Liver (tissue), 9 donors: ENCODE results near the gene NLRC5. TPM values are rescaled to one million over a fixed set of nuclear protein-coding genes. Genes with fewer than 3 reads are reported as not detected.
"Not testable (repeated sequence)": the region's sequence is repeated elsewhere in the genome, so short reads cannot be mapped to it uniquely, and the experiment has no call there.

Source experiments
- DNase-seq: peaks from one replicate; pipeline ENCODE4 v3.0.0-alpha.2; 2017; ENCODE audit warnings: low spot score
- H3K27ac ChIP-seq, 2 donors: one replicate each; pipeline ENCODE4 v1.7.0; 2013; ENCODE audit warnings: inconsistent platforms in 2 of 2, low read length in 2 of 2, control low read depth in 1 of 2, low read depth in 1 of 2, mild to moderate bottlenecking in 1 of 2
- H3K27me3 ChIP-seq, 4 donors: one replicate each; pipeline versions ENCODE4 v1.6.1 to v1.7.0; 2013; ENCODE audit warnings: low read length in 3 of 4, inconsistent platforms in 1 of 4, mild to moderate bottlenecking in 1 of 4, moderate library complexity in 1 of 4; ENCODE audit not compliant: control insufficient read depth in 4 of 4, insufficient read depth in 4 of 4
- H3K36me3 ChIP-seq, 4 donors: one replicate each; pipeline versions ENCODE4 v1.6.1 to v1.7.0; 2013; ENCODE audit warnings: low read length in 3 of 4, mild to moderate bottlenecking in 3 of 4, low read depth in 1 of 4, moderate library complexity in 1 of 4; ENCODE audit not compliant: control insufficient read depth in 4 of 4, insufficient read depth in 3 of 4
- H3K4me1 ChIP-seq, 4 donors: one replicate each; pipeline versions ENCODE4 v1.6.1 to v1.7.0; 2013; ENCODE audit warnings: low read length in 3 of 4, mild to moderate bottlenecking in 3 of 4, moderate library complexity in 1 of 4; ENCODE audit not compliant: control insufficient read depth in 4 of 4, insufficient read depth in 4 of 4
- H3K4me3 ChIP-seq, 3 donors: one replicate each; pipeline versions ENCODE4 v1.6.1 to v1.7.0; 2013; ENCODE audit warnings: low read length in 3 of 3, control low read depth in 1 of 3, low read depth in 1 of 3, mild to moderate bottlenecking in 1 of 3
- H3K9ac ChIP-seq, 2 donors: one replicate each; pipeline ENCODE4 v1.7.0; 2013; ENCODE audit warnings: low read length in 2 of 2, mild to moderate bottlenecking in 2 of 2, moderate library complexity in 2 of 2, control low read depth in 1 of 2, low read depth in 1 of 2
- H3K9me3 ChIP-seq, 4 donors: one replicate each; pipeline versions ENCODE4 v1.6.1 to v1.7.0; 2013; ENCODE audit warnings: low read length in 3 of 4; ENCODE audit not compliant: control insufficient read depth in 4 of 4
- ATF3 ChIP-seq: IDR thresholded peaks from 2 replicates; pipeline ENCODE4 v1.6.1; 2016; ENCODE audit warnings: antibody characterized with exemption
- CTCF ChIP-seq: fragments of 150-350 bp; IDR thresholded peaks from 2 replicates; pipeline ENCODE4 v1.5.1; 2017; ENCODE audit warnings: improper control_type of control experiment, low read depth, low read length; ENCODE audit not compliant: missing input control
- EGR1 ChIP-seq, 2 donors: IDR thresholded peaks; 2 replicates each; pipeline ENCODE4 v1.6.1; 2016 to 2018; ENCODE audit warnings: antibody characterized with exemption in 2 of 2, low read depth in 2 of 2
- FOXA1 ChIP-seq: IDR thresholded peaks from 2 replicates; pipeline ENCODE4 v1.6.1; 2016; ENCODE audit warnings: antibody characterized with exemption
- GABPA ChIP-seq, 2 donors: IDR thresholded peaks in 1 of 2; conservative IDR thresholded peaks in 1 of 2; 2 replicates each; pipeline ENCODE4 v1.6.1; 2016; ENCODE audit warnings: antibody characterized with exemption in 2 of 2, mild to moderate bottlenecking in 1 of 2, moderate library complexity in 1 of 2
- HNF4A ChIP-seq, 2 donors: conservative IDR thresholded peaks; 2 replicates each; pipeline ENCODE4 v1.6.1; 2016; ENCODE audit warnings: antibody characterized with exemption in 2 of 2, mild to moderate bottlenecking in 2 of 2
- HNF4G ChIP-seq: IDR thresholded peaks from 2 replicates; pipeline ENCODE4 v1.6.1; 2016; ENCODE audit warnings: antibody characterized with exemption
- JUND ChIP-seq, 2 donors: IDR thresholded peaks; 2 replicates each; pipeline ENCODE4 v1.6.1; 2016; ENCODE audit warnings: antibody characterized with exemption in 2 of 2
- MAX ChIP-seq: IDR thresholded peaks from 2 replicates; pipeline ENCODE4 v1.6.1; 2016; ENCODE audit warnings: antibody characterized with exemption
- NR2F2 ChIP-seq: IDR thresholded peaks from 2 replicates; pipeline ENCODE4 v1.6.1; 2016; ENCODE audit warnings: antibody characterized with exemption
- RAD21 ChIP-seq, 2 donors: IDR thresholded peaks; 2 replicates each; pipeline ENCODE4 v1.6.1; 2016; ENCODE audit warnings: antibody characterized with exemption in 2 of 2, mild to moderate bottlenecking in 2 of 2
- REST ChIP-seq: IDR thresholded peaks from 2 replicates; pipeline ENCODE4 v1.6.1; 2016; ENCODE audit warnings: antibody characterized with exemption, mild to moderate bottlenecking
- RXRA ChIP-seq, 2 donors: IDR thresholded peaks; 2 replicates each; pipeline ENCODE4 v1.6.1; 2017 to 2018; ENCODE audit warnings: antibody characterized with exemption in 2 of 2, mild to moderate bottlenecking in 1 of 2
- SP1 ChIP-seq: IDR thresholded peaks from 2 replicates; pipeline ENCODE4 v1.6.1; 2018; ENCODE audit warnings: antibody characterized with exemption, mild to moderate bottlenecking
- TAF1 ChIP-seq: conservative IDR thresholded peaks from 2 replicates; pipeline ENCODE4 v1.6.1; 2016; ENCODE audit warnings: antibody characterized with exemption, mild to moderate bottlenecking
- YY1 ChIP-seq: IDR thresholded peaks from 2 replicates; pipeline ENCODE4 v1.6.1; 2016; ENCODE audit warnings: antibody characterized with exemption, mild to moderate bottlenecking
- ZBTB33 ChIP-seq: IDR thresholded peaks from 2 replicates; pipeline ENCODE4 v1.6.1; 2016; ENCODE audit warnings: antibody characterized with exemption
- WGBS: extraction: QIAGEN DNeasy Blood & Tissue Kit; methylation state at CpG from one replicate; pipeline ENCODE4 v1.1.7; 2013; 5-methylcytosine and 5-hydroxymethylcytosine counted together
- polyA plus RNA-seq, 2 donors: library from polyadenylated mRNA; stranded (reverse) in 1 of 2; unstranded in 1 of 2; fragments of 200-250 nt in 1 of 2; fragments of >200 nt in 1 of 2; fragmentation: Nextera tagmentation in 1 of 2; extraction: Ambion mirVana in 1 of 2; gene quantifications; one replicate each; pipeline versions ENCODE4 v1.2.1 to v1.2.3, GENCODE V29; 2013 to 2015
- total RNA-seq, 2 donors: library from RNA; depleted of rRNA; stranded (reverse); fragments of >200 nt; gene quantifications; one replicate each; pipeline ENCODE4 v1.2.3, GENCODE V29; 2014
- donor health status: healthy.
- donor health status: healthy.
- donor health status: healthy.
- donor health status: healthy.
- donor health status: healthy.

The NLRC5 gene
- total and polyA plus RNA-seq, 4 donors: 4.7 to 23.3 (median 8.8) TPM

GRCh38 chr16:56972403-56973293 is 16.7 kb upstream of the NLRC5 start:
- Histone ChIP-seq H3K4me3 (no peak overlapping the region), H3K4me1 (peaks cover 0 to 3% (median under 1%) of the 10 kb centered on the region in 4 donors), H3K9me3 (no peaks in the 10 kb centered on the region), H3K9ac (no peak overlapping the region), H3K27ac (no peak overlapping the region), H3K36me3 (no peaks in the 10 kb centered on the region), H3K27me3 (no peaks in the 10 kb centered on the region)
- DNase-seq: no peak
- TF ChIP-seq HNF4A (conservative IDR thresholded peaks at IDR 0.05) (no peak), CTCF (no peak), NR2F2 (no peak), JUND (IDR thresholded peaks at IDR 0.05) (no peak), HNF4G (no peak)
- 88% methylated on average over 18 of the region's 18 CpGs for WGBS

GRCh38 chr16:56973294-56973689 is 16.1 kb upstream of the NLRC5 start:
- DNase-seq: no peak
- Histone ChIP-seq H3K9me3 (no peaks in the 10 kb centered on the region), H3K9ac (no peak overlapping the region), H3K4me1 (no peaks in the 10 kb centered on the region), H3K36me3 (no peaks in the 10 kb centered on the region), H3K4me3 (no peak overlapping the region), H3K27me3 (no peaks in the 10 kb centered on the region), H3K27ac (no peak overlapping the region)
- TF ChIP-seq YY1: no peak
- no peak for TF ChIP-seq HNF4G
- no peak for TF ChIP-seq FOXA1
- no peak for TF ChIP-seq ATF3
- no peak for TF ChIP-seq REST
- no peak for TF ChIP-seq MAX
- TF ChIP-seq CTCF: no peak
- no peak for TF ChIP-seq HNF4A (conservative IDR thresholded peaks at IDR 0.05)
- TF ChIP-seq ZBTB33: no peak
- TF ChIP-seq GABPA (IDR thresholded peaks at IDR 0.05 in 1 of 2, conservative IDR thresholded peaks at IDR 0.05 in 1 of 2): no peak
- TF ChIP-seq RAD21 (IDR thresholded peaks at IDR 0.05): no peak
- no peak for TF ChIP-seq SP1
- TF ChIP-seq RXRA (IDR thresholded peaks at IDR 0.05): no peak
- no peak for TF ChIP-seq TAF1
- no peak for TF ChIP-seq EGR1 (IDR thresholded peaks at IDR 0.05; ENCODE audit: low read depth in 2 of 2)
- WGBS: 89% methylated on average over 9 of the region's 9 CpGs

- H3K4me1 ChIP-seq, DNase-seq, H3K4me3 ChIP-seq, H3K9ac ChIP-seq, H3K36me3 ChIP-seq, H3K9me3 ChIP-seq, H3K27me3 ChIP-seq, H3K27ac ChIP-seq: not testable (repeated sequence)
- 82% methylated on average over 7 of the region's 7 CpGs for WGBS
Measured at GRCh38 chr16:56973899-56974298, 15.5 kb upstream of the NLRC5 start.
